Epithelial cell of proximal tubule (primary cell): Measurements from ENCODE around the gene SYS1. TPM values are rescaled to one million over a fixed set of nuclear protein-coding genes. Genes with fewer than 3 reads are reported as not detected.

ENCODE experiments used
- DNase-seq: peaks from one replicate; pipeline ENCODE4 v3.0.0-alpha.2; 2011; ENCODE audit warnings: low read depth
- H3K4me3 ChIP-seq: 2 replicates; pipeline ENCODE4 v1.5.1; 2011; ENCODE audit warnings: low read depth, mild to moderate bottlenecking, low read length
- total RNA-seq: library from RNA; depleted of rRNA; stranded (reverse); fragments of >200 nt; gene quantifications from 2 replicates; pipeline ENCODE4 v1.2.3, GENCODE V29; 2015
- TF ChIP-seq, protein P1 (sequence below): conservative IDR thresholded peaks from 2 replicates; pipeline ENCODE4 v1.5.1; 2012; ENCODE audit warnings: low read depth, mild to moderate bottlenecking, low read length

Gene SYS1
- total RNA-seq, 1 donor from 2014 or later = 30.3 TPM

DNA sequence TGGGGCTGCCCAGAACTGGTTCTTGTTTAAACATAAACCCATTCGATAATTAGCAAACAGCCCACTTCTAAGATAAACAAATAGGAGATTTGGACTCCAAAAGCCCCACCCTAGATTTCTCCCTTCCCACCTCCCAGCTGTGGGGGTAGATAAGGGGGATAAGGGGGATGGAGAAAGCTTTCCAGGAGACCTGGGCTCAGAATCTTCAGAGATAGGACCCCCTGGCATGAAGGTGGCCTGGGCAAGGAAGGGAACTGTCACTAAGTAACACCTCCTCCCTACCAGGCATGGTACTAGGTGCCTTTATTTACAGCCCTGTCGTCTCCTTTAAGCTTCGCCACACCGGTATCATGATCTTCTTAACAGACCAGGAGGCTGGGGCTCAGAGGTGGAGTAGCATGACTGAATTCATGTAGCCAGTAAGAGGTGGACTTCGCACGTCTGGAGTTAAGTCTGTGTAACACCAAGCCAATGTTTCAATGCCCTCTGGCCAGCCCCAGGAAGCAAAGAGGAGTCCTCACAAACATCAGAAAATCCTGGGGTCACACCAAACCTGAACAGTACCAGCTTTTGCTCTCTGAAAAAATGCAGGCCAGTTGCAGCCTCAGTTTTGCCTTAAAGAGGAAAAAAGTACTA, 19.3 kb upstream of the SYS1 start:
- no peak for DNase-seq
- TF ChIP-seq, protein P1, sequence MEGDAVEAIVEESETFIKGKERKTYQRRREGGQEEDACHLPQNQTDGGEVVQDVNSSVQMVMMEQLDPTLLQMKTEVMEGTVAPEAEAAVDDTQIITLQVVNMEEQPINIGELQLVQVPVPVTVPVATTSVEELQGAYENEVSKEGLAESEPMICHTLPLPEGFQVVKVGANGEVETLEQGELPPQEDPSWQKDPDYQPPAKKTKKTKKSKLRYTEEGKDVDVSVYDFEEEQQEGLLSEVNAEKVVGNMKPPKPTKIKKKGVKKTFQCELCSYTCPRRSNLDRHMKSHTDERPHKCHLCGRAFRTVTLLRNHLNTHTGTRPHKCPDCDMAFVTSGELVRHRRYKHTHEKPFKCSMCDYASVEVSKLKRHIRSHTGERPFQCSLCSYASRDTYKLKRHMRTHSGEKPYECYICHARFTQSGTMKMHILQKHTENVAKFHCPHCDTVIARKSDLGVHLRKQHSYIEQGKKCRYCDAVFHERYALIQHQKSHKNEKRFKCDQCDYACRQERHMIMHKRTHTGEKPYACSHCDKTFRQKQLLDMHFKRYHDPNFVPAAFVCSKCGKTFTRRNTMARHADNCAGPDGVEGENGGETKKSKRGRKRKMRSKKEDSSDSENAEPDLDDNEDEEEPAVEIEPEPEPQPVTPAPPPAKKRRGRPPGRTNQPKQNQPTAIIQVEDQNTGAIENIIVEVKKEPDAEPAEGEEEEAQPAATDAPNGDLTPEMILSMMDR = no peak
- peak overlapping the region; percentile 97 for H3K4me3 ChIP-seq

DNA sequence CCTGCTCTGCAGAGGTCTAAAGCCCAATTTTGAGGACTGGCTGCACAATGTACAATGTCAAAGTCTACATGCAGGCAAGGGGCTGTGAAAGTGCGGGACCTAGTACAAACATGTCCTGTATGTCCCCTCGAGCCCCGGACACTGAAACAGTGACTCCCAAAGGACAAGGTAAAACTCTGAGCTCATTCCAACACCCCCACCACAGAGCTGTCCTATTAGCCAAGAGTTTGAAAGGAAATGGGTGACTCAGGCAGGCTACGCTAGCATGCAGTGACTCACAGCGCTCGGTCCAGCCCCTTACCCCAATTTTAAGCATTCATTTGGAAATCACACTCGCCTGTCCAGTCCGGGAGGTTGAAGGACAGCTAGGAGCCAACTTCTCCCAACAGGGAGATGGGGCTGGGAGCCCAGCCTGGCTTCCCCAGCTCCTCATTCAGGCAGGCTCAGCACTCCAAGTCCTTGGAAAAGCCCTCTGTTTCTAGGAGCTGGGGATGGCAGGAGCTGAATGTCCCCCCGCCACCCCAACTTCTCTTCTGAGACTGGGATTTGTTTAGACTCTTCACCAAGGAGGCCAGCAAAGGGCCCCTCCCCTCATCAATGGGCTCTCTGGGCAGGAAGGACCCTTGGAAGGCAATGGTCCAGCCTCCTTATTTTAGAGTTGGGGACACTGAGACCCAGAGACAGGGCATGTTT, 18.6 kb upstream of the SYS1 start:
- TF ChIP-seq, protein P1 = no peak
- DNase-seq = no peak
- peak overlapping the region; percentile 97 for H3K4me3 ChIP-seq

DNA sequence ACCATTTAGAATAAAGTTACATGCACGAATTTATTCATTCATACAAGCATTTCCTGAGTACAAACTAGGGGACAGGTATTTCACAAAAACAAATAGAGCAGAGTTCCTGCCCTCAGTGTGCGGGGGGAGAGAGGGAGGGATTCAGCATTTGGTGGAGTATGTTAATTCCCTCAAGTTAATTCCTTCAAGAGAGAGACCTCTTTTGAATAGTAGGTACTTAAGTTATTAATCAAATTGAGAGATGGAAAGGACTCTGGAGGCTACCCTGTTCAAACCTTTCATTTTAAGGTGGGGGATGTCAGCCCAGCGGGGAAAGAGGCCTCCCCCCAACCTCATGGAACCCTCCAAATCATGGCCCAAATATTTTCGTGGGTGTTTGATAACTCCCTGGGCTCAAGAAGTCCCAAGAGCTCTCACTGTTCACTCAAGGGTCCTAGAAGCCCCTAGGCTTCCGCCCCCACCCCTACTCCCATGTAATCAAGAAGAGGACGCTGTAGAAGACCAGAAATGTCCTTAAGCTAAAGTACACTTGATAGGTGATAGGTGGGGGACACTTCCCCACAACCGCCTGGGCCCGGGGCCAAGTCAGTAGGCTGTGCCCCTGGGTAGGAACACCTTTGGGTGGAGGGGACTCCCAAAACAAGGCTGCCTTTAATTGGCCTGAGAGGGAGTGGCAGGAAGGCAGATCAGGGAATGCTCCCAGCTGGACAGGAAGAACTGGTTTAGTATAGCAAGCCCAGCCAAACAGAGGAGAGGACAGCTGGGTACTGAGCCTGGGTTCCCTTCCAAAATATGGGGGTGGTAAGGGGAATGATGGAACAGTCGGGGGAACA, 17.6 kb upstream of the SYS1 start:
- peak overlapping the region; percentile 97 for H3K4me3 ChIP-seq
- no peak for DNase-seq
- TF ChIP-seq, protein P1 = no peak

DNA sequence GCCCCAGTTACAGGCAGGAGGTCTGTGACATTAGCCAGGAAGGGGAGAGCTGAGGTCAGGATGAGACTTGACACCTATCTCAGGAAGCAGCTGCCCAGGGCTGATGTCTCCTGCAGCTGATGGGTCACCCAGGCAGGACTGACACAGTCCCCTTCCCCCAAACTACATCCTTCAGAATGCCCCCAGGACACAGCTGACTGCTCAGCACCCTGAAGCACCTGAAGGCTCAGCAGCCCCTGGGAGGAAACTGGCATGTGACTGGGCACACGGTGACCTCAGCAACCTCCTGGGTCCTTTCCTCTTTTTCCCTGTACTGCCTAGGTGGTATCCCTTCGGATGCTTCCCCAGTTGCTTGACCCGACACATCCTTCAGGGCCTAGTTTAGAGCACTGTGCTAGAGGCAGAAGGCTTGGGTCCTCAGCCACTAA, 16.7 kb upstream of the SYS1 start:
- TF ChIP-seq, protein P1 = no peak
- DNase-seq = no peak
- peak overlapping the region; percentile 97 for H3K4me3 ChIP-seq

DNA sequence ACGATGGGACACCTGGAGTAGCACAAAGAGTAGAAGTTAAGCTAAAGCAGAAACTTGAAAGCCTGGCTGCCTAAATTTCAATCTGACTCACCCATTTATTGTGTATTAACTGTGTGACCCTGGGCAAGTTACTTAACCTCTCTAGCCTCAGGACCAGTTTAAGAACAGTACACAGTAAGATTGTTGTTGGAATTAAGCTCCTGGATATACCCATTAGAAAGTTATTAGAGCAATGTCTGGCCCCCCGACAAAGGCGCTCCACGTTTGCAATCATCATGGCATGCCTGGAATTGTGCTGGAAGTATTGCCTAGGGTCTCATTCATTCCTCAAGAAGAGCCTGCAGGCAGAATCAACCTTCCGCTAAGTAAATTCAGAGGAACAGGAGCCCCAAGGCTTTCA, 16.1 kb upstream of the SYS1 start:
- peak overlapping the region; percentile 97 for H3K4me3 ChIP-seq
- TF ChIP-seq, protein P1 = no peak
- no peak for DNase-seq

DNA sequence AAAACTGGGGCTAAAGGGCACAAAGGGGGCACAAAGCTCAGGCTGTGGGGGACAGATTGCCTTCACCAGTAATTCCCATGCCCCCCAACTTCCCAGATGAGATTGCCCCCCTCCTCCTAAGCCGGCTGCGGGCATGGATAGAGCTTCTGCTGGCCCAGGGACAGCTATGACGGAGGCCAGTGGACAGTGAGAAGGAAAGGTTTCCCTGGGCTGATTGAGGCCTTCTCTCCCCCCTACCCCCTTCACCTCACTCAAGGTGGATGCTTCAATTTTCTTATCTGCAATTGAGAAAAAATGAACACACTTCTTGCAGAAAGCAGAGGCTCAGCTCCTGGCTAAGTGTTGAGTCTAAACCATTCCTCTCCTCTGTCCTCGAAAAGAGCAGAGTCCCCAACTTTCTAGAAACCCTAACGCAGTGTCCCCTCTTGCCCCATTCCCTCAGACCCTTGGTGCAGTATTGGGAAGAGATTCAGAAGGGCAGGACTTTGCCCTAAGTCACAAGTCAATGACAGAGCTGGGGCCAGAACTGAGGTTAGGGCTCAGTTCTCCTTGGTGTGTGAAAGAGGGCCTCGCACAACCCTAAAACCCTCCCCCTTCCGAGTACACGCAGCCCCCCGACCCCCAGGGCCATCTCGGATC, 15.5 kb upstream of the SYS1 start:
- peak overlapping the region; percentile 97 for H3K4me3 ChIP-seq
- TF ChIP-seq, protein P1 = no peak
- no peak for DNase-seq
